Panc1 (cell line): Measurements from ENCODE around the gene UTF1.

Source experiments
- SIN3A ChIP-seq: IDR thresholded peaks from 2 replicates; pipeline ENCODE4 v1.6.1; 2012; ENCODE audit warnings: low read depth, mild to moderate bottlenecking, low read length, moderate library complexity, borderline replicate concordance; ENCODE audit not compliant: insufficient read depth
- TCF7L2 ChIP-seq: IDR thresholded peaks from 2 replicates; pipeline ENCODE4 v1.6.1; 2011; ENCODE audit warnings: mild to moderate bottlenecking, low read depth, low read length, inconsistent platforms
- TF ChIP-seq, protein P1 (sequence below): fragments of 450-650 bp; IDR thresholded peaks from 2 replicates; pipeline ENCODE4 v1.5.1; 2017; ENCODE audit warnings: mild to moderate bottlenecking

DNA sequence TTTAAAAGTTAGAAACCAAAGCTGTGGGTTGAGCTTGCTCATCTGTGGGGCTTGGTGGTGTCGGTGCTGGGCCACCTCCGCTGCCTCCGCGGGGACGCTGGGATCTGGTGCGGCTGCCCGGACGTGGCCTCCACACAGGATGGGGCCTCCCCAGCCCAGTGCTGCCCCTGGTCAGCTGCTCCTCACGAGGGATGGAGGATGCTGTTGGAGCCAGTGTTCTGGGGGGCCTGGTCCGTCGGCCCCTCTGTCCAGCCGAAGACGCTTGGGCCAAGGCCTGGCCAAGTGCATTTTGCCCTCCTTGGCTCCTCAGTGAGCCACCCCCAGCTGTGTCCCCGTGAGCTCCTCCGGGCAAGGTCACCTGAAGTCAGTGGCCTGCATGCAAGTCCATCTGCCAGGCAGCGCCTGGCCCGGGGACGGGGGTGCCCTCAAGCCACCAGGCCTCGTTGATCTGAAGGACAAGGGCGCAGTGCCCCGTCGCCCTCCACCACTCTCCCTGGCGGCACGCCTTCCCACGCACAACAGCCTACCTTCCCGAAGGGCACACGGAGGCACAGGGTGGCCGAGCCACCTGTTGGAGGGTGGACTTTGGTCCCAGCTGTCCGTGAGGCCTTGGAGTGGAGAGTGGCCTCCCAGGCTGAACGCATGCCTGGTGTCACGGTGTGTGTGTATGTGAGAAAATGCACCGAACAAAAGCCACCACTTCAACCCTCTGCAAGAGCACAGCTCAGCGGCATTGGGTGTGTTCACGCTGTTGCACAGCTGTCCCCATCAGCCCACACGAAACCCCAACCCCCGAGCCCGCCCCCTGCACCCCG is 42.7 kb upstream of the UTF1 start:
- TF ChIP-seq, protein P1, sequence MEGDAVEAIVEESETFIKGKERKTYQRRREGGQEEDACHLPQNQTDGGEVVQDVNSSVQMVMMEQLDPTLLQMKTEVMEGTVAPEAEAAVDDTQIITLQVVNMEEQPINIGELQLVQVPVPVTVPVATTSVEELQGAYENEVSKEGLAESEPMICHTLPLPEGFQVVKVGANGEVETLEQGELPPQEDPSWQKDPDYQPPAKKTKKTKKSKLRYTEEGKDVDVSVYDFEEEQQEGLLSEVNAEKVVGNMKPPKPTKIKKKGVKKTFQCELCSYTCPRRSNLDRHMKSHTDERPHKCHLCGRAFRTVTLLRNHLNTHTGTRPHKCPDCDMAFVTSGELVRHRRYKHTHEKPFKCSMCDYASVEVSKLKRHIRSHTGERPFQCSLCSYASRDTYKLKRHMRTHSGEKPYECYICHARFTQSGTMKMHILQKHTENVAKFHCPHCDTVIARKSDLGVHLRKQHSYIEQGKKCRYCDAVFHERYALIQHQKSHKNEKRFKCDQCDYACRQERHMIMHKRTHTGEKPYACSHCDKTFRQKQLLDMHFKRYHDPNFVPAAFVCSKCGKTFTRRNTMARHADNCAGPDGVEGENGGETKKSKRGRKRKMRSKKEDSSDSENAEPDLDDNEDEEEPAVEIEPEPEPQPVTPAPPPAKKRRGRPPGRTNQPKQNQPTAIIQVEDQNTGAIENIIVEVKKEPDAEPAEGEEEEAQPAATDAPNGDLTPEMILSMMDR = no peak
- no peak for TF ChIP-seq SIN3A
- TF ChIP-seq TCF7L2 = no peak
